Type B pancreatic cell (in vitro differentiated cells): Measurements from ENCODE around the gene TMEM114. TPM values are rescaled to one million over a fixed set of nuclear protein-coding genes. Genes with fewer than 3 reads are reported as not detected.

Experiments
- DNase-seq: peaks from one replicate; pipeline ENCODE4 v3.0.0; 2021; ENCODE audit warnings: mixed read lengths; ENCODE audit not compliant: unreplicated experiment; ENCODE audit errors: extremely low spot score
- H3K27ac Mint-ChIP-seq: 2 replicates; pipeline ENCODE4 v1.8.0; 2021; ENCODE audit warnings: mild to moderate bottlenecking, mixed read lengths
- H3K27me3 Mint-ChIP-seq: 2 replicates; pipeline ENCODE4 v1.8.0; 2021; ENCODE audit warnings: mixed read lengths
- H3K36me3 Mint-ChIP-seq: 2 replicates; pipeline ENCODE4 v1.8.0; 2021; ENCODE audit warnings: mixed read lengths
- H3K4me1 Mint-ChIP-seq: one replicate; pipeline ENCODE4 v1.8.0; 2021; ENCODE audit warnings: mixed read lengths; ENCODE audit not compliant: unreplicated experiment
- H3K4me3 Mint-ChIP-seq: 2 replicates; pipeline ENCODE4 v1.8.0; 2021; ENCODE audit warnings: mild to moderate bottlenecking, mixed read lengths
- H3K9me3 Mint-ChIP-seq: 2 replicates; pipeline ENCODE4 v1.8.0; 2021; ENCODE audit warnings: mixed read lengths
- CTCF ChIP-seq: fragments of 200-600 bp; sonication (generic); conservative IDR thresholded peaks from 2 replicates; pipeline ENCODE4 v1.5.0; 2021; ENCODE audit warnings: antibody characterized with exemption, mild to moderate bottlenecking
- total RNA-seq: library from RNA; stranded (reverse); gene quantifications from 2 replicates; pipeline ENCODE4 v1.2.1, GENCODE V29; 2021; ENCODE audit warnings: low replicate concordance

The TMEM114 gene
- total RNA-seq, 1 donor from 2014 or later: not detected

GRCh38 chr16:8550728-8551387 is 39.5 kb downstream of the TMEM114 start:
- no peaks in the 10 kb centered on the region for H3K36me3 Mint-ChIP-seq
- H3K4me1 Mint-ChIP-seq: no peaks in the 10 kb centered on the region
- H3K9me3 Mint-ChIP-seq: no peaks in the 10 kb centered on the region
- H3K4me3 Mint-ChIP-seq: no peak overlapping the region
- peaks cover 32% of the 10 kb centered on the region for H3K27me3 Mint-ChIP-seq
- no peak overlapping the region for H3K27ac Mint-ChIP-seq
- DNase-seq: no peak
- TF ChIP-seq CTCF: no peak

- peaks cover 27% of the 10 kb centered on the region for H3K27me3 Mint-ChIP-seq
- DNase-seq: no peak
- no peaks in the 10 kb centered on the region for H3K36me3 Mint-ChIP-seq
- H3K9me3 Mint-ChIP-seq: no peaks in the 10 kb centered on the region
- no peak overlapping the region for H3K27ac Mint-ChIP-seq
- no peak overlapping the region for H3K4me3 Mint-ChIP-seq
- no peaks in the 10 kb centered on the region for H3K4me1 Mint-ChIP-seq
- TF ChIP-seq CTCF: no peak
Observed at GRCh38 chr16:8549843-8550412, 40.4 kb downstream of the TMEM114 start.

- no peaks in the 10 kb centered on the region for H3K9me3 Mint-ChIP-seq
- peaks cover 27% of the 10 kb centered on the region for H3K27me3 Mint-ChIP-seq
- no peak for TF ChIP-seq CTCF
Observed at GRCh38 chr16:8548166-8548565, 42.1 kb downstream of the TMEM114 start.

GRCh38 chr16:8547762-8548161 is 42.5 kb downstream of the TMEM114 start:
- peaks cover 26% of the 10 kb centered on the region for H3K27me3 Mint-ChIP-seq
- no peaks in the 10 kb centered on the region for H3K9me3 Mint-ChIP-seq
- H3K36me3 Mint-ChIP-seq: no peaks in the 10 kb centered on the region
- no peak overlapping the region for H3K27ac Mint-ChIP-seq
- no peak for DNase-seq
- no peak for TF ChIP-seq CTCF
- no peak overlapping the region for H3K4me3 Mint-ChIP-seq
- H3K4me1 Mint-ChIP-seq: no peaks in the 10 kb centered on the region

More at GRCh38 chr16:8548166-8548565, 42.1 kb downstream of the TMEM114 start:
- Mint-ChIP-seq H3K27ac (no peak overlapping the region), H3K4me3 (no peak overlapping the region), H3K36me3 (no peaks in the 10 kb centered on the region), H3K4me1 (no peaks in the 10 kb centered on the region)
- DNase-seq: no peak

GRCh38 chr16:8544406-8544805 is 45.9 kb downstream of the TMEM114 start:
- Mint-ChIP-seq H3K9me3 (no peaks in the 10 kb centered on the region), H3K36me3 (no peaks in the 10 kb centered on the region)

More at GRCh38 chr16:8544406-8544805, 45.9 kb downstream of the TMEM114 start:
- TF ChIP-seq CTCF: no peak
- peaks cover 29% of the 10 kb centered on the region for H3K27me3 Mint-ChIP-seq
- H3K27ac Mint-ChIP-seq: no peak overlapping the region
- no peak for DNase-seq
- no peaks in the 10 kb centered on the region for H3K4me1 Mint-ChIP-seq
- H3K4me3 Mint-ChIP-seq: no peak overlapping the region
